Measurements from ENCODE around the gene EFHC1.

DNA sequence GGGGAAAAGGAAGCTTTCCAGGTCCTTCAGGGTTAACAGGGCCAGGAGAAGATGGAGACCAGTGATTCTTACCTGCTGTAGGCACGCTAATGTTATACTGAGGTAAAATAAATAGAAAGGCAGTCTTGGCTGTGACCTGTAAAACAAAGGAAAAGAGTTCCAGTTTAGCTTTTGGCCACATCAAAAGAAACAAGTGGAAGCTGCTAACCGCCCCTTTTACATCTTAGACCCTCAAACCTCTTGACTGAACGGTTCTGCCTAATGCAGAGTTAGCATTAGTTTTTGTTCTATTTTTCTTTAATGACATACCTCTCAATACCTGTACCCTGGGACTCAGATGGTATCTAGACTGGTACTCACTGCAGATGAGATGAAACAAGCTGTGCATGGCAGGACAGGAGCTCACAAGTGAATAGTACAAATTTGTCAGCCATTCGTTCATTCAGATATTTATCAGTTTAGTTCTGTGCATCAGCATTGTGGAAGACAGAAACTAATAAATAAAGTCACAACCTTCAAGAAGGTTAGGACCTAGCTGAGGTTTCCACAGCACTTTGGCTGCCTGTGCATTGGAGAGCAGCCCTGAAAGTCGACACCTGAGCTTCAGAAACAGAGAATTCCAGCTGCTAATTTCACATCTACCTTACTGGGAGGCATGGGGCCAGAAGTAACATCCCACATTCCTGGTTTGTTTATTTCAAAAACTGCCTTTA lies 115.7 kb downstream of the EFHC1 start:
- TF ChIP-seq, protein P1, sequence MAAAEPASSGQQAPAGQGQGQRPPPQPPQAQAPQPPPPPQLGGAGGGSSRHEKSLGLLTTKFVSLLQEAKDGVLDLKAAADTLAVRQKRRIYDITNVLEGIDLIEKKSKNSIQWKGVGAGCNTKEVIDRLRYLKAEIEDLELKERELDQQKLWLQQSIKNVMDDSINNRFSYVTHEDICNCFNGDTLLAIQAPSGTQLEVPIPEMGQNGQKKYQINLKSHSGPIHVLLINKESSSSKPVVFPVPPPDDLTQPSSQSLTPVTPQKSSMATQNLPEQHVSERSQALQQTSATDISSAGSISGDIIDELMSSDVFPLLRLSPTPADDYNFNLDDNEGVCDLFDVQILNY (CRISPR knock-in tag; conservative IDR thresholded peaks at IDR 0.05): no peak
- no peak for TF ChIP-seq ELF1 (CRISPR knock-in tag; IDR thresholded peaks at IDR 0.05)
- TF ChIP-seq FOXM1 (CRISPR knock-in tag; IDR thresholded peaks at IDR 0.05): no peak
- TF ChIP-seq RFX3 (CRISPR knock-in tag; IDR thresholded peaks at IDR 0.05): no peak
- no peak for TF ChIP-seq MZF1 (CRISPR knock-in tag; IDR thresholded peaks at IDR 0.05; ENCODE audit: borderline replicate concordance)
- TF ChIP-seq, protein P2, sequence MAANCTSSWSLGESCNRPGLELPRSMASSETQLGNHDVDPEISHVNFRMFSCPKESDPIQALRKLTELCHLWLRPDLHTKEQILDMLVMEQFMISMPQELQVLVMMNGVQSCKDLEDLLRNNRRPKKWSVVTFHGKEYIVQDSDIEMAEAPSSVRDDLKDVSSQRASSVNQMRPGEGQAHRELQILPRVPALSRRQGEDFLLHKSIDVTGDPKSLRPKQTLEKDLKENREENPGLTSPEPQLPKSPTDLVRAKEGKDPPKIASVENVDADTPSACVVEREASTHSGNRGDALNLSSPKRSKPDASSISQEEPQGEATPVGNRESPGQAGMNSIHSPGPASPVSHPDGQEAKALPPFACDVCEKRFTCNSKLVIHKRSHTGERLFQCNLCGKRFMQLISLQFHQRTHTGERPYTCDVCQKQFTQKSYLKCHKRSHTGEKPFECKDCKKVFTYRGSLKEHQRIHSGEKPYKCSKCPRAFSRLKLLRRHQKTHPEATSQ (CRISPR knock-in tag; IDR thresholded peaks at IDR 0.05; ENCODE audit: borderline replicate concordance): no peak
- TF ChIP-seq, protein P3, sequence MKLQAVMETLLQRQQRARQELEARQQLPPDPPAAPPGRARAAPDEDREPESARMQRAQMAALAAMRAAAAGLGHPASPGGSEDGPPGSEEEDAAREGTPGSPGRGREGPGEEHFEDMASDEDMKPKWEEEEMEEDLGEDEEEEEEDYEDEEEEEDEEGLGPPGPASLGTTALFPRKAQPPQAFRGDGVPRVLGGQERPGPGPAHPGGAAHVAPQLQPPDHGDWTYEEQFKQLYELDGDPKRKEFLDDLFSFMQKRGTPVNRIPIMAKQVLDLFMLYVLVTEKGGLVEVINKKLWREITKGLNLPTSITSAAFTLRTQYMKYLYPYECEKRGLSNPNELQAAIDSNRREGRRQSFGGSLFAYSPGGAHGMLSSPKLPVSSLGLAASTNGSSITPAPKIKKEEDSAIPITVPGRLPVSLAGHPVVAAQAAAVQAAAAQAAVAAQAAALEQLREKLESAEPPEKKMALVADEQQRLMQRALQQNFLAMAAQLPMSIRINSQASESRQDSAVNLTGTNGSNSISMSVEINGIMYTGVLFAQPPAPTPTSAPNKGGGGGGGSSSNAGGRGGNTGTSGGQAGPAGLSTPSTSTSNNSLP (IDR thresholded peaks at IDR 0.05; ENCODE audit: low read depth, low read length): no peak
- no peak for TF ChIP-seq HMG20B (CRISPR knock-in tag; conservative IDR thresholded peaks at IDR 0.05)
- no peak for TF ChIP-seq JUND (CRISPR knock-in tag; IDR thresholded peaks at IDR 0.05)
- TF ChIP-seq, protein P4, sequence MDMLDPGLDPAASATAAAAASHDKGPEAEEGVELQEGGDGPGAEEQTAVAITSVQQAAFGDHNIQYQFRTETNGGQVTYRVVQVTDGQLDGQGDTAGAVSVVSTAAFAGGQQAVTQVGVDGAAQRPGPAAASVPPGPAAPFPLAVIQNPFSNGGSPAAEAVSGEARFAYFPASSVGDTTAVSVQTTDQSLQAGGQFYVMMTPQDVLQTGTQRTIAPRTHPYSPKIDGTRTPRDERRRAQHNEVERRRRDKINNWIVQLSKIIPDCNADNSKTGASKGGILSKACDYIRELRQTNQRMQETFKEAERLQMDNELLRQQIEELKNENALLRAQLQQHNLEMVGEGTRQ (IDR thresholded peaks at IDR 0.05; ENCODE audit: low read depth, low read length): no peak
- TF ChIP-seq, protein P4 (CRISPR knock-in tag; IDR thresholded peaks at IDR 0.05; ENCODE audit: borderline replicate concordance): no peak
- no peak for TF ChIP-seq SNAPC2 (CRISPR knock-in tag; IDR thresholded peaks at IDR 0.05)
- no peak for TF ChIP-seq MEIS2 (CRISPR knock-in tag; IDR thresholded peaks at IDR 0.05)
- TF ChIP-seq CHD4 (IDR thresholded peaks at IDR 0.05; ENCODE audit: borderline replicate concordance, low read length): no peak
